NB4 (cell line): ENCODE data around the gene PRKAB1.

ENCODE experiments used
- DNase-seq: peaks from one replicate; pipeline ENCODE4 v3.0.0; 2010; ENCODE audit warnings: low read depth
- H3K4me3 ChIP-seq: one replicate; pipeline ENCODE4 v1.5.1; 2011; ENCODE audit warnings: mild to moderate bottlenecking, low read depth, low read length, moderate library complexity
- MAX ChIP-seq: IDR thresholded peaks from 2 replicates; pipeline ENCODE4 v1.6.1; 2011; ENCODE audit warnings: low read depth, low read length
- MYC ChIP-seq: IDR thresholded peaks from 2 replicates; pipeline ENCODE4 v1.6.1; 2011; ENCODE audit warnings: low read depth, low read length
- POLR2A ChIP-seq: IDR thresholded peaks from 2 replicates; pipeline ENCODE4 v1.6.1; 2011; ENCODE audit warnings: mild to moderate bottlenecking; ENCODE audit not compliant: insufficient read length; ENCODE audit errors: extremely low read depth
- TF ChIP-seq, protein P1 (sequence below): IDR thresholded peaks from one replicate; pipeline ENCODE4 v1.5.1; 2012; ENCODE audit warnings: low read depth, low read length

Gene PRKAB1

GRCh38 chr12:119679081-119679480 is 11.1 kb downstream of the PRKAB1 start:
- DNase-seq: no peak
- H3K4me3 ChIP-seq: no peak overlapping the region
- TF ChIP-seq, protein P1, sequence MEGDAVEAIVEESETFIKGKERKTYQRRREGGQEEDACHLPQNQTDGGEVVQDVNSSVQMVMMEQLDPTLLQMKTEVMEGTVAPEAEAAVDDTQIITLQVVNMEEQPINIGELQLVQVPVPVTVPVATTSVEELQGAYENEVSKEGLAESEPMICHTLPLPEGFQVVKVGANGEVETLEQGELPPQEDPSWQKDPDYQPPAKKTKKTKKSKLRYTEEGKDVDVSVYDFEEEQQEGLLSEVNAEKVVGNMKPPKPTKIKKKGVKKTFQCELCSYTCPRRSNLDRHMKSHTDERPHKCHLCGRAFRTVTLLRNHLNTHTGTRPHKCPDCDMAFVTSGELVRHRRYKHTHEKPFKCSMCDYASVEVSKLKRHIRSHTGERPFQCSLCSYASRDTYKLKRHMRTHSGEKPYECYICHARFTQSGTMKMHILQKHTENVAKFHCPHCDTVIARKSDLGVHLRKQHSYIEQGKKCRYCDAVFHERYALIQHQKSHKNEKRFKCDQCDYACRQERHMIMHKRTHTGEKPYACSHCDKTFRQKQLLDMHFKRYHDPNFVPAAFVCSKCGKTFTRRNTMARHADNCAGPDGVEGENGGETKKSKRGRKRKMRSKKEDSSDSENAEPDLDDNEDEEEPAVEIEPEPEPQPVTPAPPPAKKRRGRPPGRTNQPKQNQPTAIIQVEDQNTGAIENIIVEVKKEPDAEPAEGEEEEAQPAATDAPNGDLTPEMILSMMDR: no peak
- TF ChIP-seq MYC (no peak), MAX (no peak), POLR2A (no peak)

- no peak overlapping the region for H3K4me3 ChIP-seq
- no peak for DNase-seq
- TF ChIP-seq POLR2A (no peak), MAX (no peak), MYC (no peak)
- TF ChIP-seq, protein P1: no peak
Observed at GRCh38 chr12:119679490-119679889, 11.6 kb downstream of the PRKAB1 start.

DNA sequence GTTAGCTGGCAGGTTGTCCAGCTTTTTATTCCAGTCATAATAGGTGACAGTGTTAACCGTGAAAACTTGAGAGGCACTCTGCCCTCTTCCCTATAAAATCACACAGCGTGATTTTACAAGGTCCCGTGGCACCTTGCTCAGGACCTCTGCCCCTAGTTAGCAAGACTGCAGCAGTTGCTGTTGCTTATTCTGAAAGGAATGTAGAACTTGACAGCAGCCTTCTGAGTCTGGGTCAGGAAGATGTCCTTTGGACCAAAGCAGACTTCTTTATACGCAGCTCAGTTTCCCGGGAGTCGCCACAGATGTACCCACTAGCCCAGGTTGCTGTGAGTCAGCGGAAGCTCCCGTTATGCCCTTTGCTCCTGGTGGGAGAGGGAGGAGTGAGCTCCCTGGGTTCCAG is 13.2 kb downstream of the PRKAB1 start:
- no peak for DNase-seq
- TF ChIP-seq MAX (no peak), MYC (no peak), POLR2A (no peak)
- TF ChIP-seq, protein P1: no peak
- no peak overlapping the region for H3K4me3 ChIP-seq

DNA sequence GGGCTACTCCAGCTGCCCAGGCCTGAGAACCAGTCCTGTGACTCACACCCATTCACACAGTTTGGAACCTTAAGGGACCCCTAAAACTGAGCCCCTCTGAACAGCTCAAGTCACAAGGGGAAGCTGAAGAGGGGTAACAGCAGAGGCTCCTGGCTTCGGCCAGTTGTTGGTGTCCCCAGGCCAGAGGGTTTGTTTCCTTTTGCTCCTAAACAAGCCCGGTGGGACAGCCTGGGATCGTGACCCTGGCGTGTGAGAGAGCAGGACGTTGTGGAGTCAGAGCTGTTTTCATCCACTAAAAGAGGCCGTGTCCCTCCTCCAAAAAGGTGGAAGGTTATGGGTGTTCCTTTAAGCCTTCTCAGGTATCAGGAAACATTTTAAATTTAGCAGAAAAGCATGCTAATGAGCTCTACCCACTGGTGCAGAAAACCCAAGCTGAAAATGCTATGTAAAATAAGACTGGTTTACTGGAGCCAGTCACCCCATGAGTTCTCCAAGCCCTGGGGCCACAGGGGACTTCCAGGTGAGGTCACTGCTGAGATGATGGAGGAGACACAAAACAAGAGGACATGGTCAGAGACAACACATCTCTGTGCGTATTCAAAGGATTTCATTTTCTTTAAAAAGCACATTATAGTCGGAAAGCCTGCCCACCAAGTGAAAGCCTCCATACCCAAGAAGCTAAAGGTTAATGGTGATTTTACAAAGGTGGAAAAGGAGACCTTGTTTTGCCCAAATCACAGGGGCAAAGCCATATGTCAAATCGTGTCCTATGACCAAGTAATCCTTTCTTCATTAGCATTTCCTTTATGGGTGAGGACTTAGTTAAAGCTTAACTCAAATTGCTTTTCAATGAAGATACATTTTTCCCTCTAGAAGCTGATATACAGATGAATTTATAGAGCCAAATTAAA is 14.1 kb downstream of the PRKAB1 start:
- H3K4me3 ChIP-seq: no peak overlapping the region
- DNase-seq: no peak
- TF ChIP-seq MYC (no peak), POLR2A (no peak), MAX (no peak)
- TF ChIP-seq, protein P1: no peak

DNA sequence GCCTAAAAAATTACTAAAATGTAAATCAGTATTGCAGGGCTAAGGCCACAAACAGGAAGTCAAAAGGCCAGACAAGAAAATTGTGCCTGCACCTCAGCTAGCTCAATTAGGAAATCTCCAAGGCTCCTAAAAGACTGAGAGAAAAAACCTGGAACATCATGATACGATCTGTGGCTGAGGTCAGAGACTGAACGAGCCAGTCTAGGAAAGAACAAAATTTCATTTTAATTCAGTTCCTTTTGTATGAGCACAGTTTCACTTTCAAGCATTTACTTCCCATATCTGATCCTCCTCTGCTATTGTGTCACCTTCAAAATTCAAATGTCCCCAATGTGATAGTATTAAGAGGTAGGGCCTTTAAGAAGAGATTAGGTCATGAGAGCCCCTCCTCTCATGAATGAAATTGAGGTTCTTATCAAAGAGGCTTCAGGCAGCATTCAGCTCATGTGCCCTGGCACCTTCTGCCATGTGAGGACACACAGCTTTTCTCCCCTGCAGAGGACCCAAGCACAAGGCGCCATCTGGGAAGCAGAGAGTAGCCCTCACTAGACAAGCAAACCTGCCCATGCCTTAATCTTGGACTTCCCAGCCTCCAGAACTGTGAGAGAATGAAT is 14.8 kb downstream of the PRKAB1 start:
- DNase-seq: peak; percentile 50
- TF ChIP-seq, protein P1: no peak
- TF ChIP-seq POLR2A (no peak), MAX (no peak), MYC (no peak)
- no peak overlapping the region for H3K4me3 ChIP-seq
